ENCODE data around the gene MSH4.
"Not testable (repeated sequence)": the region's sequence is repeated elsewhere in the genome, so short reads cannot be mapped to it uniquely, and the experiment has no call there.

Gene MSH4

DNA sequence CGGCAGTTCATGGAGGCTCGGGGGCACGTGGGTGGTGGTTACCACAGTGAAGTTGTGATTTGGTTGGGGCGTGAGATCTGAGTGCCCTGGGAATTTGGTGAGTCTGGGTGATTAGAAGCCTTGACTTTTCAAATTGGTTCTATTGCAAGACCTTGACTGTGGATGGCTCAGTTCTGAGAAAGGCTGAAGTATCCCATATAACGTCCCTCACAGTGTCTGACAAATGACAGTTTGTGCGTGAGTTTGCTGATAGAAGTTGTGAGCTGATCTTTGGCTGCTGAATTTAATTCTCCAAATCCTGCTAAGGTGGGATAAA is 549 bp downstream of the MSH4 start:
- no peak for DNase-seq

DNA sequence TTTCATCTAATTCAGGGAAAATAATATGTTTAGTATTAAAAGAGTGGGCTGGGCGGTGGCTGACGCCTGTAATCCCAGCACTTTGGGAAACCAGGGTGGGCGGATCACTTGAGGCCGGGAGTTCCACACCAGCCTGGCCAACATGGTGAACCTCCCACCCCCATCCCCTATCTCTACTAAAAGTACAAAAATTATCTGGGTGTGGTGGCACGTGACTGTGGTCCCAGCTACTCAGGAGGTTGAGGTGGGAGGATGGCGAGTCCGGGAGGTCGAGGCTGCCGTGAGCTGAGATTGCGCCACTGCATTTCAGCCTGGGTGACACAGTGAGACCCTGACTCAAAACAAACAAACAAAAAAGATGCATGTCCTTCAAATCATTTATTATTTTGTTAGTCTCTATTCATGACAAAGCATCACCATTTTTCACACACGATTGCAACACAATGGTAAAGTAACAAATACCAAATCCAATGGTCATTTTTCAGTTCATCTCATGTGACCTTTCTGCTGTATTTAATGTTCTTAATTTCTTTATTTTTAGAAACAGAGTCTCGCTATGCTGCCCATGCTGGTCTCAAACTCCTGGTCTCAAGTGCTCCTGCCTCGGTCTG is 1.0 kb downstream of the MSH4 start:
- DNase-seq, result no peak

GRCh38 chr1:75801480-75801879 is 4.8 kb downstream of the MSH4 start:
- not testable (repeated sequence) for DNase-seq

DNA sequence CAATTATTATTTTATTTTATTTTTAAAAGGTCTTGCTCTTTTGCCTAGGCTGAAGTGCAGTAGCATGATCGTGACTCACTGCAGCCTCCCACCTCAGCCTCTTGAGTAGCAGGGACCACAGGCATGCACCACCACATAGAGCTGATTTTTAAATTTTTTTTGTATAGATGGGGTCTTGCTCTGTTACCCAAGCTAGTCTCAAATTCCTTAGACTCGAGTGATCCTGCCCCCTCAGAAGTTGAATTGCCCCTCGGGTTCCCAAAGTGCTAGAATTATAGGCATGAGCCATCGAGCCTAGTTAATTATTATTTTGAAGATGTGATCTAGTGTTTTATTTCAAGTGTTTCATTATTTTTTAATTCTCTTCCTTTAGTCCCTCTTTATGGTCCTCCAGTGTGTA is 12.2 kb downstream of the MSH4 start:
- DNase-seq, result no peak

GRCh38 chr1:75810113-75810512 is 13.4 kb downstream of the MSH4 start:
- DNase-seq, result not testable (repeated sequence)

DNA sequence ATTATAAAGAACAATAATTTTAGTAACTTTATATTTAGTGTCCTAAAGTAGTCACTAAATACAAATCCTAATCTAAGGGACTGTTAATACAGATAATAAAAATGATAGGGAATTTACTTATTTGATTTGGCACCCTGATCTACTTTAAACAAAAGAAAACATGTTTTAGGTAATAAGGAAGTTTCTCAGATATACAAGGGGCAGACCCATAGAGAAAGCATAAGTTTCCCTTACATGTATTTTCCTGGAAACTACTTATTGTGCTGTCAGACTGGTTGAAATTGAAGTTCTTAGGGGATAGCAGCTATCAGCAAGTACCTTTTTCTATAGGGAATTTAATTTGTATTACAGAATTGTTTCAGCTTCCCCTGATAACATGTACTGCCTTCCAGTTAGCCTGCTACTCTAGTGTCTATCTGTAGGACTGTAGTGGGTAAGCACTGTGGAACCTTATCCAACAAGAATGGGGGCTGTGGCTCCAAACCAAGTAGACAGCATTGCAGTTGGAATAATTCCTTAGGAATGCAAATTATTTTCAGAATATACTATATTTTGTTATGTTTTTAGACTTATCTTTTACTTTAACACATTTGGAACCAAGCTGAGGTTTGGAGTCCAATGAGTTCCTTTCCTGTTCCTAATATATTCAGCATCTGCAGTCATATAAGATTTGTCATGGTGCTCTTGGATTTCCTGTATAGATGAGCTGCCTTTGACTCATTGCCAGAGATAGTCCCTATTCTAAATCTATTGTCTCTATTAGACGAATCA is 14.7 kb downstream of the MSH4 start:
- no peak for DNase-seq

- no peak for DNase-seq
Observed at GRCh38 chr1:75812065-75812464, 15.4 kb downstream of the MSH4 start.

- DNase-seq, result not testable (repeated sequence)
Observed at GRCh38 chr1:75823596-75823995, 26.9 kb downstream of the MSH4 start.

DNA sequence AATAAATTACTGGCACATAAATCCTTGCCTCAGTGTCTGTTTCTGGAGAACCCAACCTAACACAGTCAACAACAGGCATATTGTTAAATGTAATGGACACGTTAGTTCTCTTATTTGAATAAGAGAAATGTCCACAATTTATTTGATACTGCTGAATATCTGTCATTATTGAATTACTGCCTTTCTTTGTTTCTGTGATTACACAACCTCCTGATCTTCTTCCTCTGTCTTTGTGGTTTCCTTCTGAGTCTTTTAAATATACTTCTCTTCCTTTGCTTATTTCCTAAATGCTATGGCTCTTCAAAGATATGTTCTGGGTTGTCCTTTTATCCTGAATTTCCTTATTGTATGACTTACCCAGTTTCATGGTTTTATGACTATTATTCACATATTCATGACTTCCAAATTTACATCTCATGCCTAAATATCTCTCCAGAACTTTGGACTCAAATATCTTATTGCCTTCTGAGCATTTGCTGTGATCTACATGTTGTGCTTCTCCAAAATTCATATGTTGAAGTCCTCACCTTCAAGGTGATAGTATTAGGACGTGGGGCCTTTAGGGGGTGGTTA is 39.9 kb downstream of the MSH4 start:
- DNase-seq, result peak in 2 of 4 experiments; percentile 6 to 17

- peak; percentile 16 to 53 (median 36) for DNase-seq
Observed at GRCh38 chr1:75838079-75838478, 41.4 kb downstream of the MSH4 start.

GRCh38 chr1:75841421-75841820 is 44.7 kb downstream of the MSH4 start:
- DNase-seq, result no peak

- no peak for DNase-seq
Observed at GRCh38 chr1:75845576-75845975, 48.9 kb downstream of the MSH4 start.

DNA sequence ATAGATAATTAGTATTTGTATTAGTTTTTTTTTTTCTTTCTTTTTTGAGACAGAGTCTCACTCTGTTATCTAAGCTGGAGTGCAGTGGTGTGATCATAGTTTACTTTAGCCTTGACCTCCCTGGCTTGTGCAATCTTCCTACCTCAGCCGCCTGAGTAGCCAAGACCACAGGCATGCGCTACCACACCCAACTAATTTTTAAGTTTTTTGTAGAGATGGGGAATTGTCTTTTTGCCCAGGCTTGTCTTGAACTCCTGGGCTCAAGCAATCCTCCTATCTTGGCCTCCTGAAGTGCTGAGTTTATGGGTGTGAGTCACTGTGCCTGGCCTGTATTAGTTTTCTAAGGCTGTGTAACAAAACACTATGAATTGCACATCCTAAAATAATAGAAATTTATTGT is 58.3 kb downstream of the MSH4 start:
- DNase-seq, result no peak

GRCh38 chr1:75855734-75856133 is 59.1 kb downstream of the MSH4 start:
- DNase-seq, result no peak

GRCh38 chr1:75861831-75862230 is 65.1 kb downstream of the MSH4 start:
- no peak for DNase-seq

DNA sequence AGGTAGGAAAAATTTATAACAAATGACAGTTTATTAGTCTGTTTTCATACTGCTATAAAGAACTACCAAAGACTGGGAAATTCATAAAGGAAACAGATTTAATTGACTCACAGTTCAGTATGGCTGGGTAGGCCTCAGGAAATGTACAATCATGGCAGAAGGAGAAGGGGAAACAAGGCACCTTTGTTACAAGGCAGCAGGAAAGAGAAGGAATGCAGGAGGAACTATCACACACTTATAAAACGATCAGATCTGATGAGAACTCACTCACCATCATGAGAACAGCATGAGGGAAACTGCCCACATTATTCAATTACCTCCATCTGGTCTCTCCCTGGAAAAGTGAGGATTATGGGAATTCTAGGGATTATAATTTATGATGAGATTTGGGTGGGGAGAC is 74.3 kb downstream of the MSH4 start:
- DNase-seq, result no peak

- DNase-seq, result no peak
Observed at GRCh38 chr1:75879985-75880384, 83.3 kb downstream of the MSH4 start.

DNA sequence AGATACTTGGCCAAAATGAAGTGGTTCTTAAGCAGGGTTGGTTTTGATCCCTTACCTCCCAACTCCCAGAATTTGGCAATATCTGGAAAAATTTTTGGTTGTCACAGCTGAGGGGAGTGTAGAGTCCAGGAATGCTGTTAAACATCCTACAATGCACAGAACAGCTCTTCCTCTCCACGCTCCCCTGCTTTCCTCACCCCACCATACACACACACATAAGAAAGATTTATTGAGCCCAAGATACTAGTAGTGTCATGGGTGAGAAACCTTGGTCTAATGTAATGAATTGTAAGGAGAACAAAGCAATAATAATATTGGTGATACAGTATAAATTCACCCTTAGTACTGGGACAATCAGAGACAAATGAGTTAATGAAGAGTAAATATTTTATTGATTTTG is 87.8 kb downstream of the MSH4 start:
- DNase-seq, result no peak

GRCh38 chr1:75901371-75901770 is 104.7 kb downstream of the MSH4 start:
- DNase-seq, result no peak

- peak; percentile 19 to 26 (median 24) for DNase-seq
Observed at GRCh38 chr1:75908717-75909152, 112.1 kb downstream of the MSH4 start.

DNA sequence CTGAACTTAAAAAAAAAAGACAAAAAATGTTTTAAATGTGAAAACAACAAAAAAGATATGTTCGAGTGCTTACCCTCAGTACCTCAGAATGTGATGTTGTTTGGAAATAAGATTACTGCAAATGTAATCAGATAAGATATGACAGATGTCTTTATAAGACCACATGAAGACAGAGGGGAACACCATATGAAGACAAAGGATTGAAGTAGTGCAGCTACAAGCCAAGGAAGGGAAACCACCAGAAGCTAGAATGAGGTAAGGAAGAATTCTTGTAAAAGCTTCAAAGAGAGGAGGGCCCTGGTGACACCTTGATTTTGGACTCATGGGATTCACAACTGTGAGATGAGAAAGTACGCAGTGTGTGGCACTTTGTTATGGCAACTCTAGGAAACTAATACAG is 120.2 kb downstream of the MSH4 start:
- no peak for DNase-seq

GRCh38 chr1:75922698-75923097 is 126.0 kb downstream of the MSH4 start:
- DNase-seq, result no peak

DNA sequence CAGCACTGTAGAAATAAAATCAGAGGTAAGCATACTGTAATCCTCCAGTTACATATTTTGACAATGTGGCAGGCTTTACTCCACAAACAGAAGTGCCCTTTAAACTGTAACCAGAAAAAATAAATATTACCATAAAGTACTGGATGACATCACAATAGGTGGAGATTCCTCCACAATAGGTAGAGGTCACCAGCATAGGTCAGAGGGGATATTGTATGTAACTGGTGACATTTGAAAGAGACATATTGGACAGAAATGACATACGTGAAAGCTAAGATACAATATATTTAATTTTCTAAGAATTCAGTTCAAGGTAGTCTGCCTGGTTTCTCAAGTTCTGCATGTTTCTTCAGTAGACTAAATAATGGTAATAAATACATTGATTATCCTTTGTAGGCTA is 135.6 kb downstream of the MSH4 start, which contains the start of gene ASB17:
TSS of gene ASB17 (minus strand) at position 101 of the 400 bp plus-strand sequence. CDS start 113 bp downstream, outside the sequence.
- DNase-seq, result no peak

GRCh38 chr1:75937034-75937433 is 140.4 kb downstream of the MSH4 start:
- DNase-seq, result no peak
